Measurements from ENCODE around the gene GLIS2. TPM values are rescaled to one million over a fixed set of nuclear protein-coding genes. Genes with fewer than 3 reads are reported as not detected.

The GLIS2 gene
- total RNA-seq, 1 donor = under 0.01 TPM

- H3K27me3 ChIP-seq (ENCODE audit: insufficient read depth, low read length) = no peaks in the 10 kb centered on the region
- no peaks in the 10 kb centered on the region for H3K9me3 ChIP-seq (ENCODE audit: low read depth, low read length)
- H3K4me3 ChIP-seq (ENCODE audit: low read length) = no peak overlapping the region
- H3K4me1 ChIP-seq (ENCODE audit: insufficient read depth, low read length) = no peaks in the 10 kb centered on the region
Observed at GRCh38 chr16:4358236-4358635, 42.4 kb downstream of the GLIS2 start.

DNA sequence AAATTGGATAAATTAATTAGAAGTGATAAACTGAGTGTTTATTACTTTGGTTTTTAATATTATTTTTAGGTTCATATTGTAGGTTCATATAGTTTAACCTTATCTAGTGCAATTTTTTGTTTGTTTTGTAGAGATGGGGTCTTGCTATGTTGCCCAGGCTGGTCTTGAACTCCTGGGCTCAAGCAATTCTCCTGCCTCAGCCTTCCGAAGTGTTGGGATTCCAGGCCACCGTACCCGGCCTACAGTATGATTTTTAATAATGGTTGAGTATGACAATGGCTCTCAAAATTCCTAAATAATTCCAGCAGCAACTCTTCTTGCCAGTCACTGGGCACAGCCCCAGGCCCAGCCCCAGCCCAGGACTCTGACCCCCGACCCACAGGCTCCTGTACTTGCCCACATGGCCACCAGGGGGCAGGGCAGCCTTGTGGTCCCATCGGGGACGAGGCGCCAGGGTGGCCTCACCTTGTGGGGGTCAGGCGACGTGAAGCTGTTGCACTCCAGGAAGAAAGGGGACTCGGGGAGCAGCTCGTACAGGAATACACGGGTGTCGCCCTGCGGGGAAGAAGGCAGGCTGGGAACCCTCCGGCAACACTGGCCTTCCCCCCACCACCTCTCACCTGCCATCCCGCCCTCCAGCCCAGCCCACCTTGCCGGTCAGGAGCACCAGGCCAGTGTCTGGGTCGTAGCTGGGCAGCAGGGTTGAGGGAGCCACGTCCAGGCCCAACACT is 43.1 kb downstream of the GLIS2 start:
- Histone ChIP-seq H3K4me3 (ENCODE audit: low read length) (no peak overlapping the region), H3K27me3 (ENCODE audit: insufficient read depth, low read length) (no peaks in the 10 kb centered on the region), H3K9me3 (ENCODE audit: low read depth, low read length) (no peaks in the 10 kb centered on the region), H3K4me1 (ENCODE audit: insufficient read depth, low read length) (no peaks in the 10 kb centered on the region)

DNA sequence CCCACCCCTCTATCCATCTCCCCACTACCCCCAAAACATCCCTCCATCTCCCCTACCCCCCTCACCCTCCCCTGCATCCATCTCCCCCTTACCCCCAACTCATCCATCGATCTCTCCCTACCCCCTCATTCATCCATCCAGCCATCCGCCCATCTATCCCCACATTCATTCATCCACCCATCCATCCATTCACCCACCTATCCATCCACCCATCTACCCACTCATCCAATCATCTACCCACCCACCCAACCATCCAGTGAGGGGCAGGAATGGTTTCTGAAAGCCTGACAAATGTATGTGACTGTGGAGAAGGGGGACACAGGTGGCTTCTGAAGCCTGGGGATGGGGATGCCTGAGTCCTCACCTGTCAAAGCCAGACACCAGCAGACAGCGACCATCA is 44.0 kb downstream of the GLIS2 start:
- no peaks in the 10 kb centered on the region for H3K9me3 ChIP-seq (ENCODE audit: low read depth, low read length)
- no peaks in the 10 kb centered on the region for H3K27me3 ChIP-seq (ENCODE audit: insufficient read depth, low read length)
- no peak overlapping the region for H3K4me3 ChIP-seq (ENCODE audit: low read length)
- H3K4me1 ChIP-seq (ENCODE audit: insufficient read depth, low read length) = no peaks in the 10 kb centered on the region

GRCh38 chr16:4360538-4361021 is 44.7 kb downstream of the GLIS2 start:
- Histone ChIP-seq H3K4me1 (ENCODE audit: insufficient read depth, low read length) (no peaks in the 10 kb centered on the region), H3K9me3 (ENCODE audit: low read depth, low read length) (no peaks in the 10 kb centered on the region), H3K27me3 (ENCODE audit: insufficient read depth, low read length) (no peaks in the 10 kb centered on the region), H3K4me3 (ENCODE audit: low read length) (no peak overlapping the region)

DNA sequence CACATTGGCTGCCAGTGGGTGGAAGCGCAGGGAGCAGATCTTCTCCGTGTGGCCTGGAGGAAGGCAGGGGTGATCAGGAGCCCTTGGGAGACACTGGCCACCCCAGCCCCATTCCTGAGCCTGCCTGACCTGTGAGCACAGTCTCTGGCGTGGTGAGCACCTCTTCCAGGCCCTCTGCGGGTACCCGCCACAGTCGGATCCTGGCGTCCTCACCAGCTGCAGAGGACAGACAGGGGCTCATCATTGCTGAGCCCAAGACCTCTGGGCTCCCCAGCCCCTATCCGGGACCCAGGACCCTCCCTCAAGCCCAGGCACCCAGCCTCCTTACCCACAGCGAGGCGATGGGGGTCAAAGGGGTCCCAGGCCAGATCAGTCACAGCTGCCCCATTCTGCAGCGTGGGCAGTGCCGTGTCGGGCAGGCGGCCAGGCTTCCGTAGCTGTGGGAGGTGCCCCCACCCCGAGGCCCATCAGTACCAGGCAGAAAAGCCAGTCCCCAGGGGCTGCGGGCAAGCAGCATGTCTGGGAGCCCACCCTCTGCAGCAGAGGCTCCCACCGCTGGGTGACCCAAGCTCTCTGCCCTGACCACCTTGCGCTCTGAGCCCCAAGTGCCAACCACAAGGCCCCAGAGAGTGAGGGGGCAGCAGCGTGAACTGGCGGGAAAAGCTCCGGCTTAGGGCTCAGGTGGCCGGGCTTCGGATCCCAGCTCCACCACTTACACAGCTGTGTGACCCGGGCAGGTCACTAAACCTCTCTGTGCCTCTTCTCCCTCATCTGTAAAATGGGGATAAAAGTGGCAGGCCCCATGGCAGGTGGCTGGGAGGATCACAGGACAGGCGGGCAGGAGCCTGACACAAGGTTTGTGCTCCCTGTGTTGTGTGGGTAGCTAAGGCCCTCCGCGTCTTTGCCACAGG is 45.4 kb downstream of the GLIS2 start:
- no peaks in the 10 kb centered on the region for H3K27me3 ChIP-seq (ENCODE audit: insufficient read depth, low read length)
- no peak overlapping the region for H3K4me3 ChIP-seq (ENCODE audit: low read length)
- H3K9me3 ChIP-seq (ENCODE audit: low read depth, low read length) = no peaks in the 10 kb centered on the region
- no peaks in the 10 kb centered on the region for H3K4me1 ChIP-seq (ENCODE audit: insufficient read depth, low read length)

- H3K4me3 ChIP-seq (ENCODE audit: low read length) = no peak overlapping the region
- H3K9me3 ChIP-seq (ENCODE audit: low read depth, low read length) = no peaks in the 10 kb centered on the region
- H3K4me1 ChIP-seq (ENCODE audit: insufficient read depth, low read length) = no peaks in the 10 kb centered on the region
- no peaks in the 10 kb centered on the region for H3K27me3 ChIP-seq (ENCODE audit: insufficient read depth, low read length)
Observed at GRCh38 chr16:4361944-4362311, 46.1 kb downstream of the GLIS2 start.

- Histone ChIP-seq H3K4me1 (ENCODE audit: insufficient read depth, low read length) (no peaks in the 10 kb centered on the region), H3K9me3 (ENCODE audit: low read depth, low read length) (no peaks in the 10 kb centered on the region), H3K27me3 (ENCODE audit: insufficient read depth, low read length) (no peaks in the 10 kb centered on the region), H3K4me3 (ENCODE audit: low read length) (no peak overlapping the region)
Observed at GRCh38 chr16:4362476-4363135, 46.7 kb downstream of the GLIS2 start.

DNA sequence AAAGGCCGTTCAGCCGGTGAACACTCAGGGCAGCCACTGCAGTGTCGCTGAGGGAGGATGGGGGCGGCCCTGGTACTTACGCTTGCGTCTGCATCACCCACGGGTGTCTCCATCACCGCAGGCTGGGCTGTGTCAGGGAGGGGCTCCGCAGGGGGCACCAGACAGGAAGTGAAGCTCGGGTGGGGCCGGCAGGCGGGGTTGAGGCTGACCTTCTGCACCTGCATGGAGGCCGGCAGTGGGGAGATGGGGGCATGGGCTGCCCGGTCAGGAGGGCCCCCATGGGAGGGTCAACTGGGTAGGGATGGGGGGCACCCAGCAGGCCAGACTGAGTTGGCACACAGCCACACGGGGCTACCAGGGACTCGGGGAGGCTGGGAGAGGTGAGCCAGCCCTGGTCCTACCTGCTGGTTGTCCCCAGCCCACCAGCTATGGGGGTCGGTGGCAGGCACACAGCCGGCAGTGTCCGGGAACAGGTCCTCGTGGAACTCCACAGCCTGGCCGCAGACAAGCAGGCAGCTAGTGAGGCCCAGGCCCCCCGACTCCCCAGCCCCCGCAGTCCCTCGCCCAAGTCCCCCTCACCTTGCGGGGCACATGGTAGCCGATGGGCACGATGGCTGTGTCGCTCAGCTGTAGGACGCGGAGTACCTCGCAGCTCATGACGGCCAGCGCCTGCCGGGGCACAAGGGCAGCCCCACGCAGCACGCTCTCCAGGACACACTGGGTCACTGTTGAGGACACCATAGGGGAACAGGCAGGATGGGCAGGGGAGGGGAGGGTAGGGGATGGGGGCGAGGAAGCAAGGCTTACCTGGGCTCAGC is 48.5 kb downstream of the GLIS2 start:
- Histone ChIP-seq H3K4me1 (ENCODE audit: insufficient read depth, low read length) (no peaks in the 10 kb centered on the region), H3K4me3 (ENCODE audit: low read length) (no peak overlapping the region), H3K9me3 (ENCODE audit: low read depth, low read length) (no peaks in the 10 kb centered on the region), H3K27me3 (ENCODE audit: insufficient read depth, low read length) (no peaks in the 10 kb centered on the region)

GRCh38 chr16:4365014-4365406 is 49.1 kb downstream of the GLIS2 start:
- no peaks in the 10 kb centered on the region for H3K9me3 ChIP-seq (ENCODE audit: low read depth, low read length)
- no peaks in the 10 kb centered on the region for H3K27me3 ChIP-seq (ENCODE audit: insufficient read depth, low read length)
- H3K4me1 ChIP-seq (ENCODE audit: insufficient read depth, low read length) = no peaks in the 10 kb centered on the region
- no peak overlapping the region for H3K4me3 ChIP-seq (ENCODE audit: low read length)

DNA sequence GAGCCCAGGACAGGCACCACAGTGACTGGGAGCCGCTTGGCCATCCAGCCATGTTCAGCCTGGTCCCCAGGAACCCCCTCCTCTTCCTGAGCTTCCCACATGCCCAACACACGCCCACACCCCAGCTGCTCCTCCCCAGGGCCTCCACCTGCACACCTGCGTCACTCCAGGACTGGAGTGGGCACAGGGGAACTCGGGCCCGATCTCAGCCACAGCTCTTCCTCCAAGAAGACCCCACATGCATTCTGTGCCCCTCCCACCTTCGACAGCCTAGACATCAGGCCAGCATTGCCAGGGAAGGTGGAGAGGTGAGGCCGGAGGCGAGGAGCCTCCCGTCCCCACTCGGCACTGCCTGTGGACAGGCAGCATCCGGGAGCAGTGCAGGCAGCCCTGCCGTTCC is 49.7 kb downstream of the GLIS2 start:
- Histone ChIP-seq H3K9me3 (ENCODE audit: low read depth, low read length) (no peaks in the 10 kb centered on the region), H3K4me1 (ENCODE audit: insufficient read depth, low read length) (no peaks in the 10 kb centered on the region)

DNA sequence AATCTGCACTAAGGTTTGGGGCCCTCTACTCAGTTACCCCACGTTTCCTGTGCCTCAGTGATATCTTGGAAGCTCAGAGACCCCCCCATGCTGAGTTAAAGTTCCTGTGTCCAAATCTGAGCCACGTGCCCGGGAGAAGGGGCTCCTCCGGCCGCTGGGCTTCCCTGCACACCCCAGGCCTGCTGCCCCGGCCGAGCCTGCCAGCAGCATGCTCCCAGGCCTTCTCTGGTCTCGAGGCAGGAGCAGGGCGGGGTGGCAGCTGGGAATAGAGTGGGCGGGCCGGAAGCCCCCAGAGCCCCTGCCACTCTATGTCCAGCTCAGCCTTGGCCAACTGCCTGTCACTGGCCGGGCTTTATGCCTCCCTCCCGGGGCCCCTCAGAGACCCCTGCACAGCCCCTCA is 50.1 kb downstream of the GLIS2 start:
- Histone ChIP-seq H3K4me1 (ENCODE audit: insufficient read depth, low read length) (no peaks in the 10 kb centered on the region), H3K27me3 (ENCODE audit: insufficient read depth, low read length) (no peaks in the 10 kb centered on the region), H3K9me3 (ENCODE audit: low read depth, low read length) (no peaks in the 10 kb centered on the region), H3K4me3 (ENCODE audit: low read length) (no peak overlapping the region)

More for the DNA sequence above, 49.7 kb downstream of the GLIS2 start:
- Histone ChIP-seq H3K27me3 (ENCODE audit: insufficient read depth, low read length) (no peaks in the 10 kb centered on the region), H3K4me3 (ENCODE audit: low read length) (no peak overlapping the region)

- H3K4me1 ChIP-seq (ENCODE audit: insufficient read depth, low read length) = peaks cover 11% of the 10 kb centered on the region
- no peaks in the 10 kb centered on the region for H3K27me3 ChIP-seq (ENCODE audit: insufficient read depth, low read length)
- H3K4me3 ChIP-seq (ENCODE audit: low read length) = no peak overlapping the region
- no peaks in the 10 kb centered on the region for H3K9me3 ChIP-seq (ENCODE audit: low read depth, low read length)
Observed at GRCh38 chr16:4367393-4367856, 51.6 kb downstream of the GLIS2 start.

- Histone ChIP-seq H3K4me1 (ENCODE audit: insufficient read depth, low read length) (peaks cover 25% of the 10 kb centered on the region), H3K27me3 (ENCODE audit: insufficient read depth, low read length) (no peaks in the 10 kb centered on the region), H3K4me3 (ENCODE audit: low read length) (no peak overlapping the region), H3K9me3 (ENCODE audit: low read depth, low read length) (no peaks in the 10 kb centered on the region)
Observed at GRCh38 chr16:4369007-4369733, 53.3 kb downstream of the GLIS2 start.

GRCh38 chr16:4370151-4370550 is 54.3 kb downstream of the GLIS2 start:
- H3K4me3 ChIP-seq (ENCODE audit: low read length) = no peak overlapping the region
- peaks cover 25% of the 10 kb centered on the region for H3K4me1 ChIP-seq (ENCODE audit: insufficient read depth, low read length)
- no peaks in the 10 kb centered on the region for H3K27me3 ChIP-seq (ENCODE audit: insufficient read depth, low read length)
- H3K9me3 ChIP-seq (ENCODE audit: low read depth, low read length) = no peaks in the 10 kb centered on the region
